SK-MEL-5 (cell line): Measurements from ENCODE around the gene CRIP2. TPM values are rescaled to one million over a fixed set of nuclear protein-coding genes. Genes with fewer than 3 reads are reported as not detected.

Experiments used
- DNase-seq: peaks from one replicate; pipeline ENCODE4 v3.0.0-alpha.2; 2016; ENCODE audit warnings: low read depth, low spot score
- in situ Hi-C: cut with HindIII; loops from 2 replicates; pipeline ENCODE4 v1.10.0; 2016; ENCODE audit warnings: low sequenced_read_pairs, high pct_unique_total_duplicates, low pct_unique_long_range_greater_than_20kb
- total RNA-seq: library from RNA; depleted of rRNA; stranded (reverse); fragments of >200 nt; shearing (Covaris generic); gene quantifications from 2 replicates; pipeline ENCODE4 v1.2.3, GENCODE V29; 2014

CRIP2 gene
- total RNA-seq, 1 experiment from 2014 or later, result 0.87 TPM

- in situ Hi-C loops, result no loop called here
- DNase-seq, result peak; percentile 88
Observed at GRCh38 chr14:105480807-105481801, 6.5 kb downstream of the CRIP2 start.

GRCh38 chr14:105481886-105482457 is 7.4 kb downstream of the CRIP2 start:
- peak; percentile 95 for DNase-seq
- in situ Hi-C loops, result no loop called here

GRCh38 chr14:105482486-105483110 is 8.0 kb downstream of the CRIP2 start:
- no peak for DNase-seq
- in situ Hi-C loops, result no loop called here

- DNase-seq, result no peak
- in situ Hi-C loops, result no loop called here
Observed at GRCh38 chr14:105483300-105484068, 8.9 kb downstream of the CRIP2 start.

GRCh38 chr14:105484069-105484996 is 9.7 kb downstream of the CRIP2 start:
- no peak for DNase-seq
- in situ Hi-C loops, result no loop called here

GRCh38 chr14:105484997-105485393 is 10.4 kb downstream of the CRIP2 start:
- DNase-seq, result no peak
- in situ Hi-C loops, result no loop called here

GRCh38 chr14:105485739-105486162 is 11.1 kb downstream of the CRIP2 start:
- in situ Hi-C loops, result no loop called here
- peak; percentile 51 for DNase-seq

GRCh38 chr14:105486163-105486973 is 11.7 kb downstream of the CRIP2 start, which contains the start of gene CRIP1:
Gene CRIP1, plus strand, starts transcription at chr14:105486886. Its CDS starts 374 bp downstream, at chr14:105487260.
- in situ Hi-C loops, result no loop called here
- DNase-seq, result no peak

- in situ Hi-C loops, result no loop called here
- no peak for DNase-seq
Observed at GRCh38 chr14:105486974-105487448, 12.4 kb downstream of the CRIP2 start.

GRCh38 chr14:105487449-105487985 is 12.9 kb downstream of the CRIP2 start:
- no peak for DNase-seq
- in situ Hi-C loops, result no loop called here

GRCh38 chr14:105487986-105488777 is 13.6 kb downstream of the CRIP2 start:
- DNase-seq, result no peak
- in situ Hi-C loops, result no loop called here

GRCh38 chr14:105488781-105489541 is 14.3 kb downstream of the CRIP2 start:
- in situ Hi-C loops, result no loop called here
- no peak for DNase-seq

- peak; percentile 87 for DNase-seq
- in situ Hi-C loops, result no loop called here
Observed at GRCh38 chr14:105489542-105490266, 15.1 kb downstream of the CRIP2 start.

- in situ Hi-C loops, result no loop called here
- DNase-seq, result no peak
Observed at GRCh38 chr14:105490267-105490571, 15.6 kb downstream of the CRIP2 start.
